K562 (cell line): ENCODE data around the gene FAM110D.

Experiments
- EP300 ChIP-seq: IDR thresholded peaks from 2 replicates; pipeline ENCODE4 v1.6.1; 2012; ENCODE audit warnings: low read length, improper control_type of control experiment
- EZH2 ChIP-seq: IDR thresholded peaks from 2 replicates; pipeline ENCODE4 v1.6.1; 2012; ENCODE audit warnings: low read depth, mild to moderate bottlenecking, inconsistent platforms, low read length, borderline replicate concordance
- KLF6 ChIP-seq: fragments of 250-450 bp; sonication (Bioruptor Pico); IDR thresholded peaks from 2 replicates; pipeline ENCODE4 v1.4.0; 2020; ENCODE audit warnings: mild to moderate bottlenecking, moderate library complexity, borderline replicate concordance
- NFXL1 ChIP-seq: fragments of 450-650 bp; formaldehyde crosslinking; IDR thresholded peaks from 2 replicates; pipeline ENCODE4 v1.4.0; 2021; ENCODE audit warnings: mild to moderate bottlenecking
- U2AF2 ChIP-seq: fragments of 200-400 bp; formaldehyde crosslinking; optimal IDR thresholded peaks from 2 replicates; pipeline ENCODE3; 2017; ENCODE audit warnings: low read depth, mild to moderate bottlenecking, low read length
- YY1 ChIP-seq, 3 experiments: IDR thresholded peaks; 2 replicates each; pipeline ENCODE4 v1.6.1; 2011; ENCODE audit warnings: low read length in 2 of 3, mild to moderate bottlenecking in 2 of 3, moderate library complexity in 2 of 3, borderline replicate concordance in 1 of 3, control low read depth in 1 of 3, low read depth in 1 of 3; ENCODE audit not compliant: insufficient read depth in 3 of 3, insufficient replicate concordance in 2 of 3, control insufficient read depth in 1 of 3, insufficient read length in 1 of 3; ENCODE audit errors: extremely low read depth in 1 of 3
- ZBTB7A ChIP-seq: IDR thresholded peaks from 2 replicates; pipeline ENCODE4 v1.6.1; 2011; ENCODE audit warnings: low read depth, mild to moderate bottlenecking, low read length, moderate library complexity, borderline replicate concordance; ENCODE audit not compliant: control insufficient read depth
- TF ChIP-seq, protein P1 (sequence below), 3 experiments: IDR thresholded peaks in 2 of 3; conservative IDR thresholded peaks in 1 of 3; 2 replicates each; pipeline ENCODE4 v1.5.1; 2011 to 2012; ENCODE audit warnings: low read length in 3 of 3, mild to moderate bottlenecking in 3 of 3, control low read depth in 2 of 3, improper control_type of control experiment in 1 of 3, inconsistent platforms in 1 of 3, low read depth in 1 of 3, mixed read lengths in 1 of 3, moderate library complexity in 1 of 3; ENCODE audit not compliant: insufficient read depth in 2 of 3
- TF ChIP-seq, protein P2 (sequence below): sonication (generic); formaldehyde crosslinking; IDR thresholded peaks from 2 replicates; pipeline ENCODE4 v1.8.1; 2023; ENCODE audit warnings: mild to moderate bottlenecking, missing genetic modification reagents
- TF ChIP-seq, protein P3 (sequence below): sonication (generic); formaldehyde crosslinking; IDR thresholded peaks from 2 replicates; pipeline ENCODE4 v1.9.0; 2022; ENCODE audit warnings: mild to moderate bottlenecking, missing genetic modification reagents

DNA sequence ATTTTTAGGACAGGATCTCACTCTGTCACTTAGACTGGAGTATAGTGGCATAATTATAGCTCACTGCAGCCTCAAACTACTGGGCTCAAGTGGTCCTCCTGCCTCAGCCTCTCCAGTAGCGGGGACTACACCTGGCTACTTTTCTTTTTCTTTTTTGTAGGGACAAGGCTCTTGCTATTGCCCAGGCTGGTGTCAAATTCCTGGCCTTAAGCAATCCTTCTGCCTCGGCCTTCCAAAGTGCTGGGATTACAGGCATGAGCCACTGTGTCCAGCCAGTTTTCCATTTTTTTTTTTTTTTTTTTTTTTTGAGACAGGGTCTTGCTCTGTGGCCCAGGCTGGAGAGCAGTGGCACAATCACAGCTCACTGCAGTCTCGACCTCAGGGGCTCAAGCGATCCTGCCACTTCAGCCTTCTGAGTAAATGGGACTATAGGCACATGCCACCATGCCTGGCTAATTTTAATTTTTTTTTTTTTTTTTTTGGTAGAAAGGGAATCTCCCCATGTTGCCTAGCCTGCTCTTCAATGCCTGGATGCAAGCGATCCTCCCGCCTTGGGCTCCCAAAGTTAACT, 54.5 kb downstream of the FAM110D start:
- TF ChIP-seq EZH2 (no peak), ZBTB7A (no peak), NFXL1 (no peak), U2AF2 (no peak), YY1 (IDR thresholded peaks at IDR 0.05; ENCODE audit: borderline replicate concordance in 1 of 3, control insufficient read depth in 1 of 3, extremely low read depth in 1 of 3, insufficient read depth in 3 of 3, insufficient read length in 1 of 3, insufficient replicate concordance in 2 of 3, low read depth in 1 of 3, low read length in 2 of 3) (no peak), KLF6 (CRISPR knock-in tag) (no peak), EP300 (no peak)
- TF ChIP-seq, protein P1, sequence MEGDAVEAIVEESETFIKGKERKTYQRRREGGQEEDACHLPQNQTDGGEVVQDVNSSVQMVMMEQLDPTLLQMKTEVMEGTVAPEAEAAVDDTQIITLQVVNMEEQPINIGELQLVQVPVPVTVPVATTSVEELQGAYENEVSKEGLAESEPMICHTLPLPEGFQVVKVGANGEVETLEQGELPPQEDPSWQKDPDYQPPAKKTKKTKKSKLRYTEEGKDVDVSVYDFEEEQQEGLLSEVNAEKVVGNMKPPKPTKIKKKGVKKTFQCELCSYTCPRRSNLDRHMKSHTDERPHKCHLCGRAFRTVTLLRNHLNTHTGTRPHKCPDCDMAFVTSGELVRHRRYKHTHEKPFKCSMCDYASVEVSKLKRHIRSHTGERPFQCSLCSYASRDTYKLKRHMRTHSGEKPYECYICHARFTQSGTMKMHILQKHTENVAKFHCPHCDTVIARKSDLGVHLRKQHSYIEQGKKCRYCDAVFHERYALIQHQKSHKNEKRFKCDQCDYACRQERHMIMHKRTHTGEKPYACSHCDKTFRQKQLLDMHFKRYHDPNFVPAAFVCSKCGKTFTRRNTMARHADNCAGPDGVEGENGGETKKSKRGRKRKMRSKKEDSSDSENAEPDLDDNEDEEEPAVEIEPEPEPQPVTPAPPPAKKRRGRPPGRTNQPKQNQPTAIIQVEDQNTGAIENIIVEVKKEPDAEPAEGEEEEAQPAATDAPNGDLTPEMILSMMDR (IDR thresholded peaks at IDR 0.05 in 2 of 3, conservative IDR thresholded peaks at IDR 0.05 in 1 of 3; ENCODE audit: insufficient read depth in 2 of 3, low read depth in 1 of 3, low read length in 3 of 3): no peak
- TF ChIP-seq, protein P2, sequence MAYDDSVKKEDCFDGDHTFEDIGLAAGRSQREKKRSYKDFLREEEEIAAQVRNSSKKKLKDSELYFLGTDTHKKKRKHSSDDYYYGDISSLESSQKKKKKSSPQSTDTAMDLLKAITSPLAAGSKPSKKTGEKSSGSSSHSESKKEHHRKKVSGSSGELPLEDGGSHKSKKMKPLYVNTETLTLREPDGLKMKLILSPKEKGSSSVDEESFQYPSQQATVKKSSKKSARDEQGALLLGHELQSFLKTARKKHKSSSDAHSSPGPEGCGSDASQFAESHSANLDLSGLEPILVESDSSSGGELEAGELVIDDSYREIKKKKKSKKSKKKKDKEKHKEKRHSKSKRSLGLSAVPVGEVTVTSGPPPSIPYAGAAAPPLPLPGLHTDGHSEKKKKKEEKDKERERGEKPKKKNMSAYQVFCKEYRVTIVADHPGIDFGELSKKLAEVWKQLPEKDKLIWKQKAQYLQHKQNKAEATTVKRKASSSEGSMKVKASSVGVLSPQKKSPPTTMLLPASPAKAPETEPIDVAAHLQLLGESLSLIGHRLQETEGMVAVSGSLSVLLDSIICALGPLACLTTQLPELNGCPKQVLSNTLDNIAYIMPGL (CRISPR knock-in tag): no peak
- TF ChIP-seq, protein P3, sequence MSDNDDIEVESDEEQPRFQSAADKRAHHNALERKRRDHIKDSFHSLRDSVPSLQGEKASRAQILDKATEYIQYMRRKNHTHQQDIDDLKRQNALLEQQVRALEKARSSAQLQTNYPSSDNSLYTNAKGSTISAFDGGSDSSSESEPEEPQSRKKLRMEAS (CRISPR knock-in tag): no peak
